K562 (cell line): Measurements from ENCODE around the gene RTN4. TPM values are rescaled to one million over a fixed set of nuclear protein-coding genes. Genes with fewer than 3 reads are reported as not detected.

Experiments used
- AFF1 ChIP-seq, 2 experiments: fragments of 450-650 bp; IDR thresholded peaks; 2 replicates each; pipeline ENCODE4 v1.6.1; 2018; ENCODE audit warnings: mild to moderate bottlenecking in 2 of 2, low read depth in 1 of 2; ENCODE audit not compliant: partially characterized antibody in 2 of 2
- CBX2 ChIP-seq: fragments of 200-600 bp; sonication (generic); IDR thresholded peaks from one replicate; pipeline ENCODE4 v1.6.1; 2012; ENCODE audit warnings: mild to moderate bottlenecking, low read length, inconsistent platforms; ENCODE audit not compliant: insufficient read depth, poor library complexity, severe bottlenecking
- HOXB6 ChIP-seq: fragments of 250-450 bp; sonication (Bioruptor Pico); IDR thresholded peaks from 2 replicates; pipeline ENCODE4 v1.5.1; 2022; ENCODE audit warnings: mild to moderate bottlenecking, borderline replicate concordance
- JUND ChIP-seq, 2 experiments: IDR thresholded peaks; 2 replicates in 1 of 2; 3 replicates in 1 of 2; pipeline ENCODE4 v1.6.1; 2011; ENCODE audit warnings: borderline replicate concordance in 2 of 2, low read depth in 2 of 2, low read length in 2 of 2, improper control_type of control experiment in 1 of 2, missing biosample characterization in 1 of 2, missing genetic modification characterization in 1 of 2, missing genetic modification reagents in 1 of 2
- NELFE ChIP-seq: IDR thresholded peaks from 2 replicates; pipeline ENCODE4 v1.6.1; 2011; ENCODE audit warnings: mild to moderate bottlenecking; ENCODE audit not compliant: insufficient read depth, insufficient read length
- NR2C1 ChIP-seq, 2 experiments: fragments of 450-650 bp; IDR thresholded peaks; 2 replicates each; pipeline ENCODE4 v1.6.1; 2017; ENCODE audit warnings: mild to moderate bottlenecking in 2 of 2, antibody characterized with exemption in 1 of 2, inconsistent platforms in 1 of 2, missing compliant biosample characterization in 1 of 2, missing genetic modification characterization in 1 of 2
- POLR2AphosphoS2 ChIP-seq: IDR thresholded peaks from 2 replicates; pipeline ENCODE4 v1.6.1; 2012; ENCODE audit warnings: low read length, improper control_type of control experiment
- SRSF9 ChIP-seq: fragments of 200-400 bp; formaldehyde crosslinking; IDR thresholded peaks from 2 replicates; pipeline ENCODE4 v1.6.1; 2017; ENCODE audit warnings: low read depth, low read length, borderline replicate concordance
- TAF9B ChIP-seq: fragments of 450-650 bp; IDR thresholded peaks from 2 replicates; pipeline ENCODE4 v1.6.1; 2018; ENCODE audit warnings: mild to moderate bottlenecking; ENCODE audit not compliant: partially characterized antibody
- TRIM28 ChIP-seq: fragments of 450-650 bp; IDR thresholded peaks from 2 replicates; pipeline ENCODE4 v1.6.1; 2017
- ZNF175 ChIP-seq: fragments of 200-800 bp; sonication (Bioruptor generic); IDR thresholded peaks from 2 replicates; pipeline ENCODE4 v1.6.1; 2016; ENCODE audit warnings: low read depth, mild to moderate bottlenecking, missing genetic modification characterization, missing compliant biosample characterization
- ZNF354B ChIP-seq: fragments of 250-450 bp; sonication (Bioruptor Pico); IDR thresholded peaks from 2 replicates; pipeline ENCODE4 v1.4.0; 2020
- ZNF507 ChIP-seq: conservative IDR thresholded peaks from 2 replicates; pipeline ENCODE4 v1.6.1; 2017; ENCODE audit warnings: missing genetic modification characterization, missing compliant biosample characterization
- polyA plus RNA-seq, 8 experiments: library from polyadenylated mRNA; depleted of rRNA in 4 of 8; stranded (reverse) in 5 of 8; unstranded in 3 of 8; fragments of >200 nt; fragmentation: Nextera tagmentation in 2 of 8; fragmentation: Illumina TruSeq in 1 of 8; extraction: Ambion mirVana in 2 of 8; extraction: Trizol in 1 of 8; gene quantifications; 2 replicates each; pipeline versions ENCODE4 v1.2.1 to v1.2.3, GENCODE V29; 2011 to 2014; ENCODE audit warnings: inconsistent platforms in 1 of 8, missing spikeins in 1 of 8
- total RNA-seq, 7 experiments: library from RNA; depleted of rRNA in 6 of 7; stranded (reverse); fragments of >200 nt in 6 of 7; fragmentation: Illumina TruSeq in 2 of 7; extraction: Trizol in 2 of 7; gene quantifications; 2 replicates each; pipeline versions ENCODE4 v1.2.1 to v1.2.3, GENCODE V29; 2011 to 2021; ENCODE audit warnings: low replicate concordance in 1 of 7
- TF ChIP-seq, protein P1 (sequence below): conservative IDR thresholded peaks from 2 replicates; pipeline ENCODE4 v1.6.1; 2011; ENCODE audit warnings: low read depth, mild to moderate bottlenecking, low read length; ENCODE audit not compliant: control insufficient read depth
- TF ChIP-seq, protein P2 (sequence below), 2 experiments: IDR thresholded peaks in 1 of 2; conservative IDR thresholded peaks in 1 of 2; 2 replicates each; pipeline ENCODE4 v1.6.1; 2016; ENCODE audit warnings: low read depth in 2 of 2, mild to moderate bottlenecking in 1 of 2, missing compliant biosample characterization in 1 of 2, missing genetic modification characterization in 1 of 2, moderate library complexity in 1 of 2

RTN4 gene
- total and polyA plus RNA-seq, 9 of the 15 experiments (the other 6 are each of a cell fraction or from before 2014, with no cell fraction given), result 73.0 to 248 (median 116) TPM

GRCh38 chr2:55050100-55050994 lies at the start of gene RTN4 (continued):
- TF ChIP-seq CBX2 (no peak), JUND (IDR thresholded peaks at IDR 0.05; ENCODE audit: borderline replicate concordance, low read depth, low read length) (peak; percentile 99), JUND (tag; IDR thresholded peaks at IDR 0.05; ENCODE audit: borderline replicate concordance, low read depth, low read length) (peak; percentile 93; the same call in 1 of the 3 replicates), SRSF9 (no peak), NR2C1 (IDR thresholded peaks at IDR 0.05) (no peak), NR2C1 (tag; IDR thresholded peaks at IDR 0.05) (no peak), POLR2AphosphoS2 (peak; percentile 92; the same call in 1 of the 2 replicates), ZNF175 (CRISPR knock-in tag) (no peak), TAF9B (peak; percentile 92), ZNF354B (CRISPR knock-in tag) (no peak), AFF1 (IDR thresholded peaks at IDR 0.05; ENCODE audit: low read depth in 1 of 2, partially characterized antibody in 2 of 2) (peak; percentile 76 to 91), TRIM28 (no peak), NELFE (peak; percentile 51), HOXB6 (no peak), ZNF507 (tag) (no peak)
- TF ChIP-seq, protein P1, sequence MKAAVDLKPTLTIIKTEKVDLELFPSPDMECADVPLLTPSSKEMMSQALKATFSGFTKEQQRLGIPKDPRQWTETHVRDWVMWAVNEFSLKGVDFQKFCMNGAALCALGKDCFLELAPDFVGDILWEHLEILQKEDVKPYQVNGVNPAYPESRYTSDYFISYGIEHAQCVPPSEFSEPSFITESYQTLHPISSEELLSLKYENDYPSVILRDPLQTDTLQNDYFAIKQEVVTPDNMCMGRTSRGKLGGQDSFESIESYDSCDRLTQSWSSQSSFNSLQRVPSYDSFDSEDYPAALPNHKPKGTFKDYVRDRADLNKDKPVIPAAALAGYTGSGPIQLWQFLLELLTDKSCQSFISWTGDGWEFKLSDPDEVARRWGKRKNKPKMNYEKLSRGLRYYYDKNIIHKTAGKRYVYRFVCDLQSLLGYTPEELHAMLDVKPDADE, result 0 out of 2 replicates have a peak, but pooled peaks have one; percentile 54
- TF ChIP-seq, protein P2, sequence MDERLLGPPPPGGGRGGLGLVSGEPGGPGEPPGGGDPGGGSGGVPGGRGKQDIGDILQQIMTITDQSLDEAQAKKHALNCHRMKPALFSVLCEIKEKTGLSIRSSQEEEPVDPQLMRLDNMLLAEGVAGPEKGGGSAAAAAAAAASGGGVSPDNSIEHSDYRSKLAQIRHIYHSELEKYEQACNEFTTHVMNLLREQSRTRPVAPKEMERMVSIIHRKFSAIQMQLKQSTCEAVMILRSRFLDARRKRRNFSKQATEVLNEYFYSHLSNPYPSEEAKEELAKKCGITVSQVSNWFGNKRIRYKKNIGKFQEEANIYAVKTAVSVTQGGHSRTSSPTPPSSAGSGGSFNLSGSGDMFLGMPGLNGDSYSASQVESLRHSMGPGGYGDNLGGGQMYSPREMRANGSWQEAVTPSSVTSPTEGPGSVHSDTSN (CRISPR knock-in tag; IDR thresholded peaks at IDR 0.05; ENCODE audit: low read depth), result peak; percentile 70
- TF ChIP-seq, protein P2 (tag; conservative IDR thresholded peaks at IDR 0.05; ENCODE audit: low read depth), result peak; percentile 98
